ENCODE measurements around the gene ARHGAP24. TPM values are rescaled to one million over a fixed set of nuclear protein-coding genes. Genes with fewer than 3 reads are reported as not detected.
A peak's percentile ranks its signal among the peaks of the same experiment; 100 is the strongest.

The ARHGAP24 gene
- total RNA-seq, 2 donors from 2014 or later = 34.0 to 42.0 TPM

GRCh38 chr4:85486425-85487086, 11.6 kb downstream of the ARHGAP24 start:
- Histone ChIP-seq H3K36me3 (no peaks in the 10 kb centered on the region), H3K4me1 (peaks cover 0 to 19% of the 10 kb centered on the region in 2 donors), H3K4me3 (no peak overlapping the region), H3K9me3 (no peaks in the 10 kb centered on the region), H3K27me3 (no peaks in the 10 kb centered on the region), H3K27ac (no peak overlapping the region)
- DNase-seq (ENCODE audit: low spot score) = no peak
- no peak for TF ChIP-seq CTCF (IDR thresholded peaks at IDR 0.05)

- TF ChIP-seq CTCF (IDR thresholded peaks at IDR 0.05) = no peak
- H3K4me3 ChIP-seq = no peak overlapping the region
- no peaks in the 10 kb centered on the region for H3K27me3 ChIP-seq
- peaks cover 0 to 20% of the 10 kb centered on the region in 2 donors for H3K4me1 ChIP-seq
- H3K27ac ChIP-seq = peak overlapping the region in 1 of 2 donors; percentile 51
- DNase-seq (ENCODE audit: low spot score) = no peak
- H3K36me3 ChIP-seq = no peaks in the 10 kb centered on the region
- H3K9me3 ChIP-seq = no peaks in the 10 kb centered on the region
These were observed 13.5 kb downstream of the ARHGAP24 start for GRCh38 chr4:85488416-85488815.

- Histone ChIP-seq H3K27me3 (no peaks in the 10 kb centered on the region), H3K4me3 (no peak overlapping the region), H3K4me1 (peaks cover 0 to 20% of the 10 kb centered on the region in 2 donors), H3K9me3 (no peaks in the 10 kb centered on the region), H3K27ac (peak overlapping the region in 1 of 2 donors; percentile 51), H3K36me3 (no peaks in the 10 kb centered on the region)
- DNase-seq (ENCODE audit: low spot score) = no peak
- no peak for TF ChIP-seq CTCF (IDR thresholded peaks at IDR 0.05)
These were observed 14.5 kb downstream of the ARHGAP24 start for GRCh38 chr4:85489273-85489981.

GRCh38 chr4:85491527-85491926, 16.6 kb downstream of the ARHGAP24 start:
- TF ChIP-seq CTCF (IDR thresholded peaks at IDR 0.05) = no peak
- H3K4me3 ChIP-seq = no peak overlapping the region
- H3K4me1 ChIP-seq = peaks cover 0 to 22% of the 10 kb centered on the region in 2 donors
- peak overlapping the region; percentile 32 to 77 for H3K27ac ChIP-seq
- DNase-seq (ENCODE audit: low spot score) = no peak
- H3K27me3 ChIP-seq = no peaks in the 10 kb centered on the region
- no peaks in the 10 kb centered on the region for H3K36me3 ChIP-seq
- H3K9me3 ChIP-seq = no peaks in the 10 kb centered on the region

GRCh38 chr4:85492336-85492735, 17.4 kb downstream of the ARHGAP24 start:
- H3K4me3 ChIP-seq = no peak overlapping the region
- DNase-seq (ENCODE audit: low spot score) = no peak
- H3K27me3 ChIP-seq = no peaks in the 10 kb centered on the region
- peak overlapping the region; percentile 32 to 77 for H3K27ac ChIP-seq
- H3K36me3 ChIP-seq = no peaks in the 10 kb centered on the region
- no peaks in the 10 kb centered on the region for H3K9me3 ChIP-seq
- no peak for TF ChIP-seq CTCF (IDR thresholded peaks at IDR 0.05)
- H3K4me1 ChIP-seq = peaks cover 0 to 30% of the 10 kb centered on the region in 2 donors

Data from right atrium auricular region (tissue), 2 donors.